Right lobe of liver (tissue), 4 donors: ENCODE data around the gene CLMN.

ENCODE experiments used
- CTCF ChIP-seq, 4 donors: fragments of 200-600 bp in 3 of 4; fragments of 450-650 bp in 1 of 4; IDR thresholded peaks; one replicate each; pipeline versions ENCODE4 v1.5.1 to v1.8.0; 2016 to 2022; ENCODE audit warnings: antibody characterized with exemption in 4 of 4, mild to moderate bottlenecking in 2 of 4
- POLR2A ChIP-seq: fragments of 450-650 bp; IDR thresholded peaks from one replicate; pipeline ENCODE4 v1.6.1; 2017; ENCODE audit warnings: antibody characterized with exemption, mild to moderate bottlenecking
- donor health status: DM: no; HTN: no; CAD: no.
- donor health status: DM: no; HTN: no; CAD: no.
- donor health status: DM: no; HTN: yes; CAD: no.

- no peak for TF ChIP-seq CTCF (IDR thresholded peaks at IDR 0.05)
- peak; percentile 34 for TF ChIP-seq POLR2A
These were observed 134.5 kb downstream of the CLMN start for GRCh38 chr14:95185033-95185766.
